Upper lobe of right lung (tissue), 1 donor: ENCODE measurements around the gene RASL11B. TPM values are rescaled to one million over a fixed set of nuclear protein-coding genes. Genes with fewer than 3 reads are reported as not detected.

ENCODE experiments used
- ATAC-seq: fragments of 200-7000 bp; cut with Tn5 transposase; one replicate; pipeline ENCODE4 v1.9.1; 2020; ENCODE audit warnings: mild to moderate bottlenecking, moderate library complexity
- DNase-seq: peaks from one replicate; pipeline ENCODE4 v3.0.0-alpha.2; 2020
- H3K27ac ChIP-seq: fragments of 200-600 bp; one replicate; pipeline ENCODE4 v1.8.0; 2022
- H3K27me3 ChIP-seq: fragments of 200-600 bp; one replicate; pipeline ENCODE4 v1.8.0; 2022; ENCODE audit warnings: mild to moderate bottlenecking
- H3K36me3 ChIP-seq: fragments of 200-600 bp; one replicate; pipeline ENCODE4 v1.8.0; 2022
- H3K4me1 ChIP-seq: fragments of 200-600 bp; one replicate; pipeline ENCODE4 v1.8.0; 2022
- H3K4me3 ChIP-seq: fragments of 200-600 bp; one replicate; pipeline ENCODE4 v1.8.0; 2022; ENCODE audit warnings: mild to moderate bottlenecking
- H3K9me3 ChIP-seq: fragments of 200-600 bp; one replicate; pipeline ENCODE4 v1.8.0; 2022
- intact Hi-C: fragments of 100-400 bp; cut with DNase I; formaldehyde crosslinking; loops from one replicate; pipeline ENCODE4 v1.11.0; 2022
- total RNA-seq: library from RNA; stranded (reverse); fragmentation: NEBNext Ultra II Directional; extraction: Animal tissue kit (Norgen Biotek cat#: 25700); gene quantifications from one replicate; pipeline ENCODE4 v1.2.1, GENCODE V29; 2021
- TF ChIP-seq, protein P1 (sequence below): fragments of 200-600 bp; IDR thresholded peaks from one replicate; pipeline ENCODE4 v1.8.0; 2022; ENCODE audit warnings: antibody characterized with exemption
- donor health status: DM: no; HTN: yes; CAD: no; lungs with severe emphysema.

The RASL11B gene
- total RNA-seq, 1 donor from 2014 or later, result 2.2 TPM

DNA sequence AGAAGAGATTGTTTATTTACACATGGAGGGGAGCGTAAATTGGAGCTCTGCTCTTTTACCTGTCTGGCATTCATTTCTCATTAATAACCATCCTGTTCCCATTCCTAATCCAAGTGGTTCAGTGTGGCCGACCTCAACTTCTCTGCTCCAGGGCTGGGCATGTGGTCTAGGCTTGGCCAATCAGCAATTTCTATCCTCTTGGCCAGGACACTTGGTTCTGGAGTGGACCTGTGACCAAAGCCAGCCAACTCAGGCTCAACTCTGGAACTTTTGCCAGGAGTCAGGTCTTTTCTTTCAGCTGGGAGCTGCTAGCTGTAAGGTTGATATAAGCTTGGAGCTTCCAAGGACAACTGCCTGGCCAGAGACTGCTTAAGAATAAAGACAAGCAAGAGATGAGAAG, 15.6 kb upstream of the RASL11B start:
- H3K9me3 ChIP-seq, result no peaks in the 10 kb centered on the region
- intact Hi-C loops, result no loop called here
- ATAC-seq (no peak), DNase-seq (no peak)
- no peak overlapping the region for H3K27ac ChIP-seq
- no peaks in the 10 kb centered on the region for H3K27me3 ChIP-seq
- H3K36me3 ChIP-seq, result no peaks in the 10 kb centered on the region
- TF ChIP-seq, protein P1, sequence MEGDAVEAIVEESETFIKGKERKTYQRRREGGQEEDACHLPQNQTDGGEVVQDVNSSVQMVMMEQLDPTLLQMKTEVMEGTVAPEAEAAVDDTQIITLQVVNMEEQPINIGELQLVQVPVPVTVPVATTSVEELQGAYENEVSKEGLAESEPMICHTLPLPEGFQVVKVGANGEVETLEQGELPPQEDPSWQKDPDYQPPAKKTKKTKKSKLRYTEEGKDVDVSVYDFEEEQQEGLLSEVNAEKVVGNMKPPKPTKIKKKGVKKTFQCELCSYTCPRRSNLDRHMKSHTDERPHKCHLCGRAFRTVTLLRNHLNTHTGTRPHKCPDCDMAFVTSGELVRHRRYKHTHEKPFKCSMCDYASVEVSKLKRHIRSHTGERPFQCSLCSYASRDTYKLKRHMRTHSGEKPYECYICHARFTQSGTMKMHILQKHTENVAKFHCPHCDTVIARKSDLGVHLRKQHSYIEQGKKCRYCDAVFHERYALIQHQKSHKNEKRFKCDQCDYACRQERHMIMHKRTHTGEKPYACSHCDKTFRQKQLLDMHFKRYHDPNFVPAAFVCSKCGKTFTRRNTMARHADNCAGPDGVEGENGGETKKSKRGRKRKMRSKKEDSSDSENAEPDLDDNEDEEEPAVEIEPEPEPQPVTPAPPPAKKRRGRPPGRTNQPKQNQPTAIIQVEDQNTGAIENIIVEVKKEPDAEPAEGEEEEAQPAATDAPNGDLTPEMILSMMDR, result no peak
- H3K4me3 ChIP-seq, result no peak overlapping the region
- no peaks in the 10 kb centered on the region for H3K4me1 ChIP-seq

DNA sequence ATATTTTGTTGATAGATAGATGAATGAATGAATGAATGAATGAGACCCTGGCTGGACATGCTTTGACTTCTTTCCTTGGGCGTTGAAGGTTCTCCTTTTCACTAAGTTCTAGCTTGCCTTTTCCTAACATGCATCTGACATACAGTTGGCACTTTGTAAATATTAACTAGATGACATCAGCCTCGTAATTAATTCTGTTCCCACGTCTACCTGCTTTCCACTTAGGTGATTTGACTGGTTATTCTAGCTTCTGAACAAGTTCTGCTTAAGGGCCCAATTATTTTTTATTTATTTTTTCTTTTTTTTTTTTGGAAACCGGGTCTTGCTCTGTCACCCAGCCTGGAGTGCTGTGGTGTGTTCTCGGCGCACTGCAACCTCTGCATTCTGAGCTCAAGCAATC, 13.9 kb upstream of the RASL11B start:
- Histone ChIP-seq H3K36me3 (no peaks in the 10 kb centered on the region), H3K27ac (no peak overlapping the region), H3K9me3 (no peaks in the 10 kb centered on the region), H3K4me3 (no peak overlapping the region), H3K27me3 (no peaks in the 10 kb centered on the region), H3K4me1 (no peaks in the 10 kb centered on the region)
- no peak for DNase-seq
- TF ChIP-seq, protein P1, result no peak
- intact Hi-C loops, result no loop called here
- ATAC-seq, result no peak

DNA sequence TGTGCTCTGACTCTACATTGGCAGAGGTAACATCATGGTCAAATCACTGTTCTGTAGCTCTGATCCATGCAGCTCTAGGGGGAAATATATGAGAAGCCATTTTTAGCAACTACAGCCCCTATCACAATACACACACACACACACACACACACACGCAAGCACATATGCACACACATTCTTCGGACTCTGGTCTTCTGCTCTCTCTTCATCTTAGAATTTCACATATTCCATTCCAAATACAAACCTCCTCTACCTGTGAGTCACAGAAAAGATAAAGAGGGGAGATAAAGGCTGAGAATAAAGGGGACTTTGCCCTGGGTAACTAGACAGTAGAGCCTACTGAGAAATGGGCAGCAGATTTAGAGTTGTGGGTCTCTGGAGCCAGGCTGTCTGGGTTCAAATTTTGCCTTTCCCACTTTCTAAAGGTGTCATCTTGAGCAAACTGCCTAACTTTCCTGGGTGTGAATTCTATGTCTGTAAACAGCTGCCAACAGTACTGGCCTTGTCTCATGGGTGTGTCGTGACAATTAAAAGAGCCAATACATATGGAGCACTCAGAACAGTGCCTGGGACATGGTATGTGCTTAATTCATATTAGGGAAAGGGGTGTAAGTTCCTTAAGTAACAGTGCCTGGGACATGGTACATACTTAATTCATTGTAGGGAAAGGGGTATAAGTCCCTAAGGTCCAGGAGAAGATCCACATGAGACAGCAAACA, 11.6 kb upstream of the RASL11B start:
- Histone ChIP-seq H3K36me3 (no peaks in the 10 kb centered on the region), H3K27me3 (no peaks in the 10 kb centered on the region), H3K27ac (no peak overlapping the region), H3K4me3 (no peak overlapping the region), H3K4me1 (no peaks in the 10 kb centered on the region), H3K9me3 (no peaks in the 10 kb centered on the region)
- intact Hi-C loops, result no loop called here
- ATAC-seq (no peak), DNase-seq (no peak)
- TF ChIP-seq, protein P1, result no peak

DNA sequence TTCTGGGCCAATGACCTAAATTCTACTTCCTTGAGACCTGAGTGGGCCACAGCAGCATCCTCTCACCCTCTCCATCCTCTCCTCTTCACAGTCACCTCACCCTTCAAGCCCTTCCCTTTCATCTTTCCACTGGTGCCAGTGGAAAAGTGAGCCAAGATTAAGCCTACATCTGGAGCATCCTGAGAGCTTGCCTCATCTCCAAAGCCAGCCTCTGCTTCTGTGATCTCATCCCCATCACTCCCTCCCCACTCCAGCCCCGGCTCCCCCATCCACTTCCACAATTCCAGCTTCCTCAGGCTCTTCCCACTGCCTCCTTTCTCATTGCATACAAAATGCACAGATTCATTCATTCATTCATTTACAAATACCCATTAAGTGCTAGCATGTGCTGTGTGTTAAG, 10.1 kb upstream of the RASL11B start:
- ATAC-seq (no peak), DNase-seq (no peak)
- TF ChIP-seq, protein P1, result no peak
- Histone ChIP-seq H3K36me3 (no peaks in the 10 kb centered on the region), H3K4me1 (no peaks in the 10 kb centered on the region), H3K9me3 (no peaks in the 10 kb centered on the region), H3K27ac (no peak overlapping the region), H3K4me3 (no peak overlapping the region), H3K27me3 (no peaks in the 10 kb centered on the region)
- intact Hi-C loops, result no loop called here

DNA sequence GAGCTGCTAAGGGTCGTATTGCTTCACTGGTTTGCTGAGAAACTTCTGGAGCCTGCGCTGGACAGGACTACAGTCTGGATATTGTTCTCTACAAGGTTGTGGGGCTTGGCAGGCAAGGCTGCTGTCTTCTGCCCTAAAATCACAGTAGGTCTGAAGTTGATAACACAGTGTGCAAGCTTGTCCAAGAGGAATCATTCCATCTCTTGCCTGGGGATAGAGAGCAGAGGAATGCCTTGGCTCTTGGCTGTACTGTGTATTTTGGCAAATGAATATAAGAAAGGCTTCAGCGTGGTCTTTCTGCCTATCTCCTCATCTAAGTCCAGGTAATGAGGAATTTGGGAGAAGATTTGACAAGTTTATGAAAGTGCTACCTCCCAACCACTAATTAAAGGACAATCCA, 9.4 kb upstream of the RASL11B start:
- Histone ChIP-seq H3K27ac (no peak overlapping the region), H3K36me3 (no peaks in the 10 kb centered on the region), H3K27me3 (no peaks in the 10 kb centered on the region), H3K4me3 (no peak overlapping the region), H3K9me3 (no peaks in the 10 kb centered on the region), H3K4me1 (no peaks in the 10 kb centered on the region)
- intact Hi-C loops, result no loop called here
- DNase-seq, result no peak
- TF ChIP-seq, protein P1, result no peak
- no peak for ATAC-seq

DNA sequence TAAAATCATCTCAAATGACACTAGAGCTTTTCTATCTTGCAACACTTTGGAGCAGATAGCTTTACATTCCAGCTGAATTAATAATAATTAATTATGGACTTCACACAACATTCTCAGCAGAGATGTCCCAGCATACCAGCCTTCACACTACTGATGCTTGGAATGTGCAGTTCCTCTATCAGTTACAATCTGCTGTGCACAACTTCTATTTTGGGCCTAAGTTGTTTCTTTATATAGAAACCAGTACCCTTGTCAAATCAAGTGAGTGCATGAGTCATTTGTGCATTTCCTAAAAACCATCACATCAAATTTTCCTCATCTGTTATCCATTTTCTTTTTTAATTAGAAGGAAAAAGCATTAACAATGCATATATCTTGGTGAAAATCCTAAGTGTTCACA, 8.8 kb upstream of the RASL11B start:
- Histone ChIP-seq H3K4me1 (no peaks in the 10 kb centered on the region), H3K4me3 (no peak overlapping the region)

More for the DNA sequence above, 8.8 kb upstream of the RASL11B start:
- intact Hi-C loops, result no loop called here
- TF ChIP-seq, protein P1, result no peak
- no peak for DNase-seq
- Histone ChIP-seq H3K36me3 (no peaks in the 10 kb centered on the region), H3K27me3 (no peaks in the 10 kb centered on the region), H3K9me3 (no peaks in the 10 kb centered on the region), H3K27ac (no peak overlapping the region)
- no peak for ATAC-seq
